Fibroblast of skin of left quadriceps (primary cell): ENCODE results near the gene SBF2.

ENCODE experiments used
- DNase-seq, 2 experiments: peaks; one replicate each; pipeline ENCODE4 v3.0.0-alpha.2; 2013; ENCODE audit warnings: low read depth in 2 of 2

The SBF2 gene

DNA sequence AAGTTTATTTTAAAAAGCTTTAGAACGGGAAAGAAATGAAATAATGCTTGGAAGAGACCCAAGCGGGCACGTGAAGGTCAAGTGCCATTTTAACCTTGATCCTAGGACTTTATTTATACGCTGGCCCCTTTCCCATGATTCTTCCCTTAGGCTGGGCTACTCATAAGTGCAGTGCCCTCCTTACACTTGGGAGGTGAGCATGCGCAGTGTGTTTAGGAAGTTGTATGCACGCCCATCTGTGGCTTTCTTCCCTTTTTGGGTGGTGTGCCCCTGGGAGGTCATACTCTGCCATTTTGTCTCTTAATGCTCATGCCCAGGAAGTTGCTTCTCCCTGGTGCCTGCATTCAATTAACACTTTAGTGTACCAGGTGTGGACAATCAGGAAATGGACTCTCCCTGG lies 390.4 kb downstream of the SBF2 start:
- no peak for DNase-seq

DNA sequence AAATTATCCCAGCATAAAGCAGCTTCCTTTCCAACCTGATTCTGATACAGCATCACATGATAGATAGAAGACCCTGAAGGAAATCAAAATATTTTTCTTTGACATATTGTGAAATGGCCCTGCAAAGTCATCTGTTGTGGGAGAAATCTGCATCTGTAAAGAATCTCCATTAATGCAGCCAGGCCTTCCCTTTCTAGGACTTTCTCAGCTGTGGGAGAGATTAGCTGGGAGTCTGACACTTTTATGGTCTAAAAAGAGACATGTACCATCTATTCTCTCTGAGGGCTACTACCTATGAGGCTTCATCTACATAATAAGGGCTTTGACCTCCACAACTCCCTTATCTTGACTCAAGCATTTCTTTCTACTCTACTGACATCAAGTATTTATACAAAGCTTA lies 392.1 kb downstream of the SBF2 start:
- DNase-seq: no peak

DNA sequence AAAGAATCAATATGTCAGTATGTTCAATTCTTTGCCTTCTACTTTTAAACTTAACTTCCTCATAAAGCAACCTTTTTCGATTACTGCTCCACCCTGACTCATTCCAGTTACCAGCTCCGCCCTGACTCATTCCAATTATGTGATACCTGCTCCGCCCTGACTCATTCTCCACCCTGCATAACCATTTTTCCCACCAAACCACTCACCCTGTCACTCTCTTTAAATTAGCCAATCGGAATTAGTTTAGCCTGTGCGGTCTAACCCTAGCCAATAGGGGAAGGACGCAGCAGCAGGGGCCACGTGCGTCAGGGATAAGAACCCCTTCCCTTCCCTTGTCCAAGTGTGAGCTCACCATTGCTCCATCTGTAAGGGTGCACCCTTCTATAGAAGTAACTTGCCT lies 393.8 kb downstream of the SBF2 start:
- peak in 1 of 2 experiments; percentile 46 for DNase-seq

DNA sequence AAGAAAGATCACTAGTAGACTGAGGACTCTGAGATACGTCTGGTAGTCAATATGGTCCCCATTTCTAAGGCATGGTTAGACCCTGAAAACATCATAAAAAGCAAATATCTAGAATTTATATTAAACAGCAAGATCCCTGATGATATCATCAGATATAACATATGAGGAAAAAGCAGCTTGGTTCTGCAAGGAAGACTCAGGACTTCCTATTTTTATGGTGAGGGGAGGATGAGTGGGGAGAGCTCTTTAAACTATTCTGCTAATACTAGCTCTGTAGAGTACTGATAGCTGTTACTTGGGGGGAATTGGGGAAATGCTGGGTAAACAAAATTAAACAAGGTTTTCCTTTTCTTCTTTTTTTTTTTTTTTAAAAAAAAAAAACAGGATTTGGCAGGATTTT lies 394.3 kb downstream of the SBF2 start:
- DNase-seq: no peak

DNA sequence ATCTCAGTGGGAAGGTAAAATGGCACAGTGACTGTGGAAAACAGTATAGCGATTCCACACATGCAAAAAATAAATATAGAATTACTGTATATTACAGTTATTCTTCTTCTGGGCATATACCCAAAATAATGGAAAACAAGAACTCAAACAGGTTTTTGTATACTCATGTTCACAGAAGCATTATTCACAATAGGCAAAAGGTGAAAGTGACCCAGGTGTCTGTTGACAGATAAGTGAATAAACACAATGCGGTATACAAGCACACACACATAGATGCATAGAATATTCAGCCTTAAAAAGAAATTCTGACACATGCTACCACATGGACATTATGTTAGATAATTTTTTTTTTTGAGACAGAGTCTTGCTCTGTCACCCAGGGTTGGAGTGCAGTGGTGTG lies 397.1 kb downstream of the SBF2 start:
- DNase-seq: no peak

DNA sequence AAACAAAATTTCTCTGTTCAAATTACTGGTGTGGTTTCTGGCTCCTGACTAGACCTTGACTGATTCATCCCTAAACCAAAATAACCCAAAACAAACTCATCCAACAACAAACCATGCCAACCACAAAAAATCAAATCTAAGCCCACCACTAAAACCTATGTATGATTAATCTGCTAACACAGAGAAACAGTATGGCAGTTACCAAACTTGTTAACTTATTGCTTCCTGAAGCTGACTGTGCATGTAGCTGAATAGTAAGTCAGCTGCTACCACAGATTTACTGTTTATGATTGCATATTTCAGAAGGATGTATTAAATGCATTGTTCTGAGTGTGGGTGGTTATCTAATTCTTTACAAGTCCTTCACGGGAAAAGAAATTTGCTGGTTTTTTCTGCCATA lies 399.0 kb downstream of the SBF2 start:
- DNase-seq: peak; percentile 59 to 66

DNA sequence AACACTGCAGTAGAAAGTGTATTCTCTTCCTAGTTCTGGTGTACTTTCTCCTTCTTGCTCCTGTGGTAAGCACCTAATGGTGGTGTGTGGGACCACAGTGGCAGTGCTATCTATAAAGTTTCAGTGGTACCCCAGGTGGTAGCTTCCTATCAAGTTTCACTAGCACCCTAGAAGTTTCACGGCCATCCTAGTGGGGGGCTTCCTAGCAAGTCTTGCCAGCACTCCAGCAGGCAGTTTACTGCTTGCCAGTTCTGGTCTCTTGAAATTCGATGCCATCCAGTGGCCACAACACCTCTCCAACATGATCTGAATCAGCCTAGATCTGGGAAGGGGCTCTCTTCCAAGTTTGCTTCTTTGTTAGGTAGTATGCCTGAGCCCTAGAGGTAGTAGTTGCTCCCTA lies 400.5 kb downstream of the SBF2 start:
- DNase-seq: no peak

DNA sequence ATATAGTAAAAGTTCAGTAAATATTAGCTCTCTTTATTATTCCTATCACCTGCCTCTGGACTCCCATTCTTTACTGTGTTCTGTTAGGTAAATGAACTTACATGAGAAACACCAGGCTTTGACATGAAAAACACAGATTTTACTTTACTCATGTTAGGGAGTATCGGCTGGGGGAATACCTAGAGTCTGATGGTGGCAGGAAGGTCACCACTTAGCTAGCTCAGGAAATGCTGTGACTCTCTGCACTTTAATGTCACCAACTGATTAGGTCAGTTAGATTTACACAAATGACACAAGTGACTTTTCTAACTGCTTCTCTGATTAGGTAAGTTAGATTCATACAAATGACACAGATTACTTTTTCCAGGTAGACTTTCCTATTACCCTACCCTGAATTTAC lies 405.1 kb downstream of the SBF2 start:
- no peak for DNase-seq

DNA sequence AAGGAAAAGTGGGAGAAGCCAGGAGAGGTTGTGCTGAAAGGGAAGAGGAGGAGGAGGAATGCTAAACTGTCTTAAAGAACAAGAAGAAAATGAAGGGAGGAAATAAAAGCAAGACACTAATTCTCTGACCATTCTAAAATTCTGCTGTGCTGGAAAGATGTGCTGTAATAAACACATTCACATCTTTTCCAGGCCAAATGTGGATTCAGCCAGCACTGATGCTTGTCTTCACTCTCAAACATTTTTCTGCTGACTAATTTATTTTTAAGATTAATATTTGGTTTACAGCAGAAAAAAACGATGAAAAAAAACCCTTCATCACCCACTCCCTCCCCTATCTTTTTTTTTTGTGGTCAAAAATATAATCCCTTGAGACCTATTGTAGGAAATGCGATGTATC lies 406.5 kb downstream of the SBF2 start:
- no peak for DNase-seq

DNA sequence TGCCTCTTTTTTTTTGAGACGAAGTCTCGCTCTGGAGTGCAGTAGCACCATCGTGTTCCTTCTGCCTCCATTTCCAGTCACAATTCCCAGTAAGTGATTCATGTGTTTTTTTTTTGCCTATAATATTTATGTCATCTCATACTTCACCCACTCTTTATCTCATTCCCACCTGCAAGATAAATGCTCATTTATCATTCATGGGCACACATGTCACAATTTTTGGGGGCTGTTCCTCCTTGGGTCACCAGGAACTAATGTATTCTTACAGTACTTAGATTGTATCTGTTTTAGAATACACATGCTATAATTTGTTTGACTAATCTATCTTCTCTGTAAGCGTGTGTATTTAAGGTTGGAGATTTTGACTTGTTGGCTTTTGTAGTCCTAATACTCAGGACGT lies 407.4 kb downstream of the SBF2 start:
- DNase-seq: no peak

DNA sequence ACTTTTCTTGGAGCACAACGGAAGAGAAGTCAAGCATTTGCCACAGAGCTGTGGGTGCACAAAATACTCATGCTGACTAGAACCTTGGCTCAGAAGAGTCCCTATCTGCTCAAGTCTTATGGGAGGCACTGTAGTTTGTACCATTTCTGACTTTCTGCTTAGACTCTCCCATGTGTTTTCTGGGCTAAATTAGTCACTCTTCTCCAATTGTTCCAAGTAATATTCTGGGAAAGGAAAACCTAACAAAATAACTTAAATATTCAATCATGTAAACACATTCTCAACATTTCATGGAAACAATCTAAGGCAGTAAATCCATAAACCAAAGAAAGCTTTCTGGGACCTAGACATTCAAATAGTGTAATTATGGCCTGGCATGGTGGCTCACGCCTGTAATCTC lies 409.4 kb downstream of the SBF2 start:
- no peak for DNase-seq

DNA sequence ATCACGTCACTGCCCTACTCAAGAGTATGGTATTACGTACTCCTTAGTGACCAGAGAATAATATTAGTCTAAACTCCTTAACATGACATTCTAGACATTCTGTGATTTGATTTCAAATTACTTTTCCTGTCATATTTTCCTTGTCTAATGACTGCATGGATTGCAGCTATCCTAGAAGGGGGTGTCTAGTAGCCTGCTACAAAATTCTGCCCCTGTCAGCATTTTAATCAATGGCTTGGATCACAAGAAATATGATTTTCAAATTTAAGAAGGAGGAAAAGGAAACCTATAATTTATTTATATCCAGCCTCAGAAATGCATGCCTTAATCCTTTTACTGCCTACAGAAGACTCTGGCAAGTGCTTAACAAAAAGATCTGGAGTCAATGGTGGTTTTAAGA lies 413.4 kb downstream of the SBF2 start:
- DNase-seq: no peak

DNA sequence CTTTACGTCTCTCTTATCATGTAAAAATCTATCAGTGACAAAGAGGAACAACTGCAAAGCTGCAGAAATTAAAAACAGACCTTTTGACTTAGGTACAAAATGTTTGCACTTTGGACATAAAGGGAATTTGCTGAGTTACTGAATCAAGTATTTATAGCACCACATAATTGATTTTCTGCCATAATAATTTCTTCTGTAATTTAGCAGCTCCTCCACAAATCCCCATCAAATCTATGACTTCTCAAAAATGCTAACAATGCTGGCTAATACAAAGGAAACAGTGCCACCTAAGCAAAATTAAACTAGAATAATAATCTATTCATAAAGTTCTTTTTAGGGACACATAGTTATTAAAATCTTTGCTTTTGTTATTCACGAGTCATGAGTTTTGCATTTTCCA lies 415.1 kb downstream of the SBF2 start:
- no peak for DNase-seq

DNA sequence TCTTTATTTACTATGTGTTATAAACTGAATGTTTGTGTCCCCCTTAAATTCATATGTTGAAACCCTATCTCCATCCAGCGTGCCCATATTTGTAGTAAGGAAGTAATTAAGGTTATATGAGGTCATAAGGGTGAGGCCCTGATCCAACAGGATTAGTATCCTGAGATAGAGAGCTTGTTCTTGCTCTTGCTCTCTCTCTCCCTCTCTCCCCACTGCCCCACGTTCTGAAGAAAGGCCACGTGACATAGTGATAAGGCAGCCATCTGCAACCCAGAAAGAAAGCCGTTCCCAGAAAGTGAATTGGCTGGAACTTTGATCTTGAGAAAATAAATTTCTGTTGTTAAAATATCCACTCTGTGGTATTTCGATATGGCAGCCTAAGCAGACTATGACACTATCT lies 417.7 kb downstream of the SBF2 start:
- DNase-seq: no peak

DNA sequence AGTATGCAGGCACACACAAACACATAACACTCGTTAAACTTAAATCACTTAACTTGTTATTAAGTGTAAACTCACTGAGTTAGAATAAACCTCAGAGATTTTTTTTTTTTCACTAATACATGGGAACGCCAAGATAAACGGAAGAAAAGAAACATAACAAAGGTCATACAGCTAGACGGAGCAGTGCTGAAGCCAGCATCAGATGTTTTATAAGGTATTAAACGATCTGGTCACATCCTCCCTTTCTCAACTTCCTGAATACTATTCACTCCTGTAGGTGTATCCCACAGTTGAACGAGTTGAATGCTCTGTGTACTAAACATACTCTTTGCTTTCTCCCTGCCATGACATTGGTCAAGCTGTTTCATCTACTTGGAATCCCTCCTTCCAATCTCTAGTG lies 418.2 kb downstream of the SBF2 start:
- no peak for DNase-seq

DNA sequence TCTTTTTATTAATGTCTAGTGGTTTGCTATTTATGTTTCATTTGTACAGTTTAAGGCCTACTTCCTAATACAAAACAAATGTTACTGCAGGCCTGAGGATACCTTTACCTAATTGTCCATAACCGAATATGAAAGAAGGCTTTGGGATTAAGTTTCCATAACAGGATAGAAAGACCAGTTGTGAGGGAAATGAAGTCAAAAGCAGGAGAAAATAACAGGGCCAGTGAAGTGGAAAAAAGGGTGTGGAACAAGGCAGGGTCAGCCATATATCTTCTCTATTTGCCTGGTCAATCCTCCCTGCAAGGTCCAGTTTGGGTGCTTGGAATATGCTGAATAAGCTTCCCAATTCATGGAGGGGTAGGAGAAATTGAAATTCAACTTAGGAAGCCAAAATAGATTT lies 418.6 kb downstream of the SBF2 start:
- DNase-seq: no peak

DNA sequence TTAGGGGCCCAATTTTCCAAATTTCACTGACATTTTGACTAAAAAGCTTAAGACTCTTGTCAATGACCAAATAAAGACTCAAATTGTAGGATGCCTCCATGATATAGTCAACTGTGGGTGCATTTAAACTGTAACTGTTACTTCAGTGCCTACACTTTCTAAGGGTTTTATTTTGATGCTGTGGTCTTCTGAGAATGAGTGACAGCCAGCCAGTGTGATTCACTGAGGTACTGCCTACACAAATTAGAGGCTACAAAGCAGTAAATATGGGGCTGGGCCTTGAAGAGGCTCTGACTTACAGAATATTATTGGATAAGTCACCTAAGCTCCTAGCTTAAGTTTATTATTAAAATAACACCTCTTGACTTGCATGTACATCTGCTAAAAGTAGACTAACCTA lies 419.6 kb downstream of the SBF2 start:
- DNase-seq: no peak

DNA sequence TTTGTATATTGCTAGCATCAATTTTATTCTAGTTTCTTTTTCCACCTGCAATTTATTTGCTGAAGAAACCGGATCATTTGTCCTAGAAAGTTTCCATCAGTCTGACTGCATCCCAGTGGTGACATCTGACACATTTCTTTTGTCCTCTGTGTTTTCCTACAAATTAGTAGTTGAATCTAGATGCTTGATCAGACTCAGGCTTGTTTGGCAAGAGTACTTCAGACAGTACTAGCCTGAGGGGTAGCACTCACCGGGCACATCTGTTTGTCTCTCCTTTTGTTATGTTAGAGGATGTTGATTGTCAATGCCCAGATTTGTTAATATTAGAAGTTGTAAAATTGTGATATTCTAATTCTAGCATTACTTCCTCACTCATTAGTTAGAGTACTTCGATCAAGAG lies 425.4 kb downstream of the SBF2 start:
- DNase-seq: no peak

DNA sequence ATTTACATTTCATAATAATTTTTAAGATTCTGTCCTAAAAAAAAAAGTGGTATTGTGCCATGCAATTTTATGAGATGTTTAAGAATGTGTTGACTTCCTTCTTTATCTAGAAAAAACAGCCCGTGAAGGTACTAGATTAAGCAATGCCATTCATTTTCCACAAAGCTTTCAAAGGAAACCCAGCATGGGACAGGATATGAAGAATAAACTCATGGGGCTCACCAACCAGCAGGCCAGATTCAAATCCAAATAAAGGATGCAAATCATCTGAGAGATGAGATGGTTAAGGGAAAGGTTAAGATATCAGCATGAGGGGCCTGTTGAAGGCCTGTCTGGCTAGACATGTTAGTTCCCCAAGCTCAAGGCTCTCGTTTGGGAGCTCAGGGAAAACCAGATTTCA lies 431.0 kb downstream of the SBF2 start:
- no peak for DNase-seq

DNA sequence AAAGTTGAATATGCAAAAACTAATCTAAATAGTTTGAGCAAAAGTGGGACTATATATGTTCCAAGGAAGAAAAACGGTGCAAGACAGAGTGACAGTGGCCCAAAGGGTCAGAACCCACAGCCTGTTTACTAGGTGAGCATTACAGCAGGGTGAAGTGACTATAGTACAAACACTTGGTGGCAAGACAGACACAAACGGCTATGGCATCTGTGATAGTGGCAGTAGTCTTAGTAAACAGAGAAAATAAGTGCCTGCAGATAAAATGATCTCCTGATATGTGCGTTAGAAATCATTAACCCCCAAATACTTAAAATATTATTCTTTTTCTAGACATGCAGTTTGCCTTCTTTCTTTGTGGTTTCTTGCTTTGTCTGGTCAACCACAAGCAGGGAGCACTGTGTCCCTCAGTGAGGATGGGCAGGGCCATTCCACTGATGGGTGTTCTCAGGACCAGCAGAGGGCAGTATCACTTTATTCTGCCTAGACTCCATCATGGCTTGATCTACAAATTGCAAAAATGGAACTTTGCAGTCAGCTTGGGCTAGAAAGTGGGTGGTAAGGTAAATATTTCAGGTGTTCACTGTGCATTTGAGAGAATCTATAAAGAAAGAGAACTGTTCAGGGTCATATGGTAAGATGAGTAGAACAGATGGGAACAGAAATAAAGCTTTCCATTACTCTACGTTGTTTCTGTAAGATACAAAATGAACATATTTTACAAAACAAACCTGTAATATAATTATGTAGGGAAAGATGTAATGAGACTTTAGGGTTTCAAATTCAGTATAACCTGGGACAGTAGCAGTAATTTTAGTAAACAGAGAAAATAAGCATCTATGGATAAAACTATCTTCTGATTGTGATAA lies 431.9 kb downstream of the SBF2 start:
- DNase-seq: peak; percentile 60 to 69

DNA sequence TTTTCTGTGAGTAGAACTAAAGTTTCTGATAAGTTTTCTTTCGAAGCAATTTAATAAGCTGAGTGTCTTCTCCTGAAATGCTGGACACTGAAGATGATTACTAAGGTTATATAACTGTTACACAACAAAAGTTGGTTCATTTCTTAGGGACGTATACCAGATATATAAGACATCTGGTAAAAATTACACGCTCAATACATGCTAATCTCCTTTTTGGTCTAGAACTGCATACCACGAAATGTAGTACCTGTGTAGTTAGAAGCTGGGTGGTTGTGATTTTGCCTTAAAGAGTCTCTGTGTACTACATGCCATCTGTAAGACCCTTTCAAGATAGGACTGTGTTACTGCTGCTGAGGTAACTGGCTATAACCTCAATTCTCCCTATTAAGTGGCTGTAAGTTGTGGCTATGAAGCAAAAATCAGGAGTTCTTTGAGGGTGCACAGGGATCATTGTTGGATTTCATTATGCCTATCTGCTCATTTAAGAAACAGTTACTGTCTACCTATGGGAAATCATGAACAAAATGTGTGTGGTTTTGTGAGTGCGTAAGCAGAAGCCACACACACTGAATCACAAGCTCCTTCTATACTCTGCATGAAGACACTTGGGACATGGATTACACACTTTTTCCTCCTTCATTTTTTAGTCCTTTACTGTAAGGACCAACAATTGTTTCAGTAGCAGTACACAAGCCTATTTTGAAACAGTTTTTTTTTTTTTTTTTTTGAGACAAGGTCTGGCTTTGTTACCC lies 434.3 kb downstream of the SBF2 start:
- DNase-seq: peak; percentile 37 to 50

DNA sequence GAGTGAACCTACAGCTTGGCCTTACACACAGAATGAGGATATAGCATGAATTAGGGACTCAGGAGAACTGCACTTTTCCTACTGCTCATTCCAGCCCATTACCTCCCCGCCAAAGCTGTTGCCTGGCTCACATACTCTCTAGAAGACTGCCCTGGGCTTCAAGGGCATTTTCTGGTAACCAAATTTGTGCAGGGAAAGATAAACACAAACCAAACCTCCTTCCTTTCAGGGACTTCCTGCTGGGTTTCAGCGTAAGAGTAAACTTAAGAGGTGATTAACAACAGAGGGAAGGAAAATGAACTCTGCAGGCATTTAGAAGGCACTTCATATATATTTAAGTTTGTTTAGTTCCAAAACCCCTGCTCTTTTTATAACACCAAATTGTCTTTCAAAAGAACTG lies 435.2 kb downstream of the SBF2 start:
- no peak for DNase-seq

DNA sequence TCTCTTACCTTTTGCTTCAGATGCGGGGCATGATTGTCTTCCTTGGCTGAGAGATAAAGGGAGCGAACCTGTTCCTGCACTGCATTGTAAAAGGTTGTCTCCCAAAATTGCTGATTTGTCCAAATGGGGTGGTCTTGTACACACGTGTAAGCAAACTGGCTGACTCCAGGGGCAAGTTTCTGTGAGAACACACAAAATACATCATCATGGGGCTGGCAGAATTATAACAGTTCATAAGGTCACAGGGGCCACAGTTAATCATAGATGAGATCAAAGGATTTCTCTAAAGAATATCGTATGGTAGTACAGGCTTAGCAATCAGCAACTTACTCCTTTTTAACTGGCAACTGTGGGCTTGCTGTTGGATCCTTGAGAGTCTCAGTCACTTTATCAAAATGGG lies 435.8 kb downstream of the SBF2 start:
- DNase-seq: no peak
